ENCODE results near the gene TDRKH.
"Not testable (repeated sequence)": the region's sequence is repeated elsewhere in the genome, so short reads cannot be mapped to it uniquely, and the experiment has no call there.

The TDRKH gene

GRCh38 chr1:151776665-151777062 is 13.6 kb downstream of the TDRKH start:
- in situ Hi-C loops (cut with HindIII; ENCODE audit: low pct_ligation_motif_present, low pct_unique_long_range_greater_than_20kb, low sequenced_read_pairs): no loop called here
- DNase-seq: no peak

- in situ Hi-C loops (cut with HindIII; ENCODE audit: low pct_ligation_motif_present, low pct_unique_long_range_greater_than_20kb, low sequenced_read_pairs): no loop called here
- no peak for DNase-seq
Measured at GRCh38 chr1:151775894-151776664, 14.2 kb downstream of the TDRKH start.

DNA sequence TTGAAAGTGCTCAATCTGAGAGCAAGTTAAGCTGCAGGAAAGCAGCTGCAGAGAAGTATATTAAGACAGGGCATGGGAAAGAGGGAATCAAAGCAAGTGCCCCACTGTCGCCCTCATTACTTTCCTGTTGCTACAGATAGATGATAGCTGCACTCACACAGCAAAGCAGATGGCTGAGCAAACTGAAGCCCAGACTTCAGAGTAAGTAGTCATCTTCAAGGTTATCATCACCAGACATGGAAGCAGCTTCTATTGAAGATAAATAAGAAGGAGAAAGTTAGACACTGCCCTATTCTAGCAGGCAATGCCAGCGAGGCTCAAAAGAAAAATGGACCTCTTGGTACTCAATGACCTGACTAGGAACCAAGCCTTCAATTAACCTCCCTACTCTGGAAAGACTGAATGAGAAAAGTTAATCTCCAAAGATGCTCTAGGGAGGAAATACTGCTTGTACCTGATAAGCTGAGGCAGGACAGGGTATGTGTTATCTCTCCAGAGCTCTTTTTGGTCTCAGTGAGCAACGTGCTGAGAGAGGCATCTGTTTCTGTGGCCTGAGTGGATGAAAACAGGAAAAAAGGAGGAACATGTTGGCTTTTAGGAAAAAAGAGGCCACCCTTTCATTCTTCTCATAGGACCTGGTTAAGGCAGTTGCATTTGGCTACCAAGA is 15.9 kb downstream of the TDRKH start:
- in situ Hi-C loops (cut with HindIII; ENCODE audit: low pct_ligation_motif_present, low pct_unique_long_range_greater_than_20kb, low sequenced_read_pairs): no loop called here
- DNase-seq: no peak

DNA sequence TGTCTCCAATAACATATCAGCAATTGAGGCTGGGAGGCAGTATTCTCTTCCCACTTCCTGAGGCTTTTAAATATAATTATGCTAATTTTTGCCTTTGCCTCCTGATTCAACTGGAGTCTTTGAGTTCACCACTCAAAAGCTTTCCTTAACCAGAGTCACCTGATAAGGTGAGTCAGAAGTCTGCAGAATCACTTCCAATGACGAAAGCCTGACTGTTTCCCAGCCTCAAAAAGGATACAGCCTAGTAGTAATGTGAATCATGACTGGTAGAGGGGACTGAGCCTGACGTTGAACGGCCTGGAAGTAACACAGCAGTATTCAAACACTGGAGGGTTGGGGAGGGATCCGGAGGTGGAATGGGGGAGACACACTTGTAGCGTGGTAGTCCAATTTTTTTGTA is 16.6 kb downstream of the TDRKH start:
- in situ Hi-C loops (cut with HindIII; ENCODE audit: low pct_ligation_motif_present, low pct_unique_long_range_greater_than_20kb, low sequenced_read_pairs): no loop called here
- peak; percentile 80 for DNase-seq

DNA sequence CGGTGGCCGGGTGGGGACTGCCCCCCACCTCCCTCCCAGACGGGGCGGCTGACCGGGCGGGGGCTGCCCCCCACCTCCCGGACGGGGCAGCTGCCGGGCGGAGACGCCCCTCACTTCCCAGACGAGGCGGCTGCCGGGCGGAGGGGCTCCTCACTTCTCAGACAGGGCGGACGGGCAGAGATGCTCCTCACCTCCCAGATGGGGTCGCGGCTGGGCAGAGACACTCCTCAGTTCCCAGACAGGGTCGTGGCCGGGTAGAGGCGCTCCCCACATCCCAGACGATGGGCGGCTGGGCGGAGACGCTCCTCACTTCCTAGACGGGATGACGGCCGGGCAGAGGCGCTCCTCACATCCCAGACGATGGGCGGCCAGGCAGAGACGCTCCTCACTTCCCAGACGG is 21.0 kb downstream of the TDRKH start:
- in situ Hi-C loops (cut with HindIII; ENCODE audit: low pct_ligation_motif_present, low pct_unique_long_range_greater_than_20kb, low sequenced_read_pairs); DNase-seq: not testable (repeated sequence)

DNA sequence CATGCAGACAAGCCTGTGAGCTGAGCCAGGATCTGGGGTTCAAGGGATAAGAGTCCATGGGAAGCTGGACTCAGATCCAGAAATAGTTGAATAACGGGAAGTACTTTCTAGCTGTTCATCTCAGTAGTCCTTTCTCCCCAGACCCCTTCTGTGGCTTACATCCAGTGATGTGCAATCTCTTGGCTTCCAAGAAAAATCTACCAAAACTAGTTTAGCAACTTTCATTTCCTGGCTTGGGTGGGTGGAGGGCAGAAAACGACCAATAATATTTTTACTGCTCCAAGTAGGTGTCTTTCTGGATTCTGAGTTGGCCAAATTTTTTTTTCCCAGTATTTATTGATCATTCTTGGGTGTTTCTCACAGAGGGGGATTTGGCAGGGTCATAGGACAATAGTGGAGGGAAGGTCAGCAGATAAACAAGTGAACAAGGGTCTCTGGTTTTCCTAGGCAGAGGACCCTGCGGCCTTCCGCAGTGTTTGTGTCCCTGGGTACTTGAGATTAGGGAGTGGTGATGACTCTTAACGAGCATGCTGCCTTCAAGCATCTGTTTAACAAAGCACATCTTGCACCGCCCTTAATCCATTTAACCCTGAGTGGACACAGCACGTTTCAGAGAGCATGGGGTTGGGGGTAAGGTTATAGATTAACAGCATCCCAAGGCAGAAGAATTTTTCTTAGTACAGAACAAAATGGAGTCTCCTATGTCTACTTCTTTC is 21.8 kb downstream of the TDRKH start:
- in situ Hi-C loops (cut with HindIII; ENCODE audit: low pct_ligation_motif_present, low pct_unique_long_range_greater_than_20kb, low sequenced_read_pairs); DNase-seq: not testable (repeated sequence)

- no peak for DNase-seq
- in situ Hi-C loops (cut with HindIII; ENCODE audit: low pct_ligation_motif_present, low pct_unique_long_range_greater_than_20kb, low sequenced_read_pairs): no loop called here
Measured at GRCh38 chr1:151763990-151764389, 26.3 kb downstream of the TDRKH start.

- in situ Hi-C loops (cut with HindIII; ENCODE audit: low pct_ligation_motif_present, low pct_unique_long_range_greater_than_20kb, low sequenced_read_pairs): no loop called here
- peak; percentile 81 for DNase-seq
Measured at GRCh38 chr1:151762941-151763921, 27.1 kb downstream of the TDRKH start, which contains the start of gene MRPL9. Gene MRPL9, minus strand, starts transcription at chr1:151763496. Its CDS starts 17 bp downstream, at chr1:151763479.

- in situ Hi-C loops (cut with HindIII; ENCODE audit: low pct_ligation_motif_present, low pct_unique_long_range_greater_than_20kb, low sequenced_read_pairs): no loop called here
- no peak for DNase-seq
Measured at GRCh38 chr1:151760597-151761385, 29.5 kb downstream of the TDRKH start.

DNA sequence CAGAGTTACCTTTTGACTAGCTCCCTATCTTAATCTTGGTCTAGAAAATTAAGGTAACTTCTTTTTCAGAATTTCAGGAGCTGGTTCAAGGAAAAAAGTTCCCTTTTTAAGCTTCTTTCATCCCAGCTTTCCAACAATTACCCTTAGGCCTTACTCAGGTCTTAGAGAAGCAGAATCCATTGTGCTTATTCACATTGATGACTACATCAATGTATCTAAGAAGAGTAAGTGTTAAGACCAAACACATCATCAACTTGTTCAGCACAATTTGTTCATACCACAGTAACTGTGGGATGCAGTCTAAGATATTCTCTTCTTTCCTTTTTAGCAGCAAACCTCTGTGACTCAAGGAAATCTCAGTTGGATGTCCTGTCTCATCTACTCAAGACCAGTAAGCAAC is 31.1 kb downstream of the TDRKH start:
- in situ Hi-C loops (cut with HindIII; ENCODE audit: low pct_ligation_motif_present, low pct_unique_long_range_greater_than_20kb, low sequenced_read_pairs): no loop called here
- no peak for DNase-seq

DNA sequence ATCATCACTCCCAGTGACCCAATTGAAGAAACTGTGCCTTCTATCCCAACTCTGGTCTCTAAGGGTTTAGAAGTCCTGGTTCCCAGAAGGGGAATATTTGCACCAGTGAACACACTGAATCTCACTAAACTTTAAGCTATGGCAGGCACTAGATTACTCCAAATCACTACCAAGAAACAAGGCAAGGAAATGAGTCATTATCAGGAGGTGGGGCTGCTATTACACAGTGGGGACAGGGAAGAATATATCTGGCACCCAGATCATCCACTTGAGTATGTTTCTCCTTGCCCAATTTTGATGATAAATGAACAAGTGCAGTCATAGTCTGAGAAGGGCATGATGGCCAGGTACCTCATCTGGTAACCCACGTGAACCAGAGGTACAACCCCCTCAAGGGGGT is 34.0 kb downstream of the TDRKH start:
- in situ Hi-C loops (cut with HindIII; ENCODE audit: low pct_ligation_motif_present, low pct_unique_long_range_greater_than_20kb, low sequenced_read_pairs): no loop called here
- DNase-seq: peak; percentile 46

GRCh38 chr1:151741516-151741915 is 48.8 kb downstream of the TDRKH start:
- DNase-seq: no peak
- in situ Hi-C loops (cut with HindIII; ENCODE audit: low pct_ligation_motif_present, low pct_unique_long_range_greater_than_20kb, low sequenced_read_pairs): no loop called here

- DNase-seq: no peak
- in situ Hi-C loops (cut with HindIII; ENCODE audit: low pct_ligation_motif_present, low pct_unique_long_range_greater_than_20kb, low sequenced_read_pairs): no loop called here
Measured at GRCh38 chr1:151739590-151740355, 50.5 kb downstream of the TDRKH start.

DNA sequence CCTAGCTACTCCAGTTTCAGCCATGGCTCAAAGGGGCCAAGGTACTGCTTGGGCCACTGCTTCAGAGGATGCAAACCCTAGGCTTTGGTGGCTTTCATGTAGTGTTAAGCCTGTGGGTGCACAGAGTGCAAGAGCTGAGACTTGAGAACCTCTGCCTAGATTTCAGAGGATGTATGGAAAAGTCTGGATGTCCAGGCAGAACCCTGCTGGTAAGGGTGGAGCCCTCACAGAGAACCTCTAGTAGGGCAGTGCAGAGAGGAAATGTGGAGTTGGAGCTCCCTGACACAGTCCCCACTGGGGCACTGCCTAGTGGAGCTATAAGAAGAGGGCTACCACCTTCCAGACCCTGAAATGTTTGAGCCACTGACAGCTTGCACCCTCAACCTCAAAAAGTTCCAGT is 52.8 kb downstream of the TDRKH start:
- no peak for DNase-seq
- in situ Hi-C loops (cut with HindIII; ENCODE audit: low pct_ligation_motif_present, low pct_unique_long_range_greater_than_20kb, low sequenced_read_pairs): no loop called here

GRCh38 chr1:151737026-151737425 is 53.3 kb downstream of the TDRKH start:
- no peak for DNase-seq
- in situ Hi-C loops (cut with HindIII; ENCODE audit: low pct_ligation_motif_present, low pct_unique_long_range_greater_than_20kb, low sequenced_read_pairs): no loop called here

GRCh38 chr1:151733995-151734394 is 56.3 kb downstream of the TDRKH start:
- in situ Hi-C loops (cut with HindIII; ENCODE audit: low pct_ligation_motif_present, low pct_unique_long_range_greater_than_20kb, low sequenced_read_pairs); DNase-seq: not testable (repeated sequence)

DNA sequence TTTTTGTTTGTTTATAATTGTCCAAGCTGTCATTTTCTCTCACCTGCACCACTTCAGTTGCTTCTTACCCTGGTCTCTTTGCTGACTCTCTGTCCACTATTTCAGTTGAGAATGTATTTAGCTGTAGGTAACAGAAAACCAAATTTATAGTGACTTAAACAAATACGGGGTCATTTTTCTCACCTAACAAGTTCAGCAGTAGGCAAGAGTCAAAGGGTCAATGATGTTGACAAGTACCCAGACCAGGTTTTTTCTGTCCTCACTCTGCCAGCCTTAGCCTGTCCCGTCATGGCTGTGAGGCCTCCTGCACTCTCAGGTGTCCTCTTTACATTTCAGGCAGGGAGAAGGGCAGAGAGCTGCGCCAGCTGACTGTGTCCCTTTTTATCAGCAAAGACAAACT is 57.2 kb downstream of the TDRKH start:
- in situ Hi-C loops (cut with HindIII; ENCODE audit: low pct_ligation_motif_present, low pct_unique_long_range_greater_than_20kb, low sequenced_read_pairs): no loop called here

More for the DNA sequence above, 57.2 kb downstream of the TDRKH start:
- DNase-seq: no peak
